Endothelial cell of umbilical vein (primary cell): ENCODE data around the gene ABCD3. TPM values are rescaled to one million over a fixed set of nuclear protein-coding genes. Genes with fewer than 3 reads are reported as not detected.

Source experiments
- BruUV-seq: library from RNA; stranded (reverse); fragments of 400-500 nt; replicated peaks from 2 replicates; lab custom pipeline; 2021; lab: Mats Ljungman, UMichigan
- CTCF ChIA-PET: fragments of 300-600, 350-600 bp; sonication (Branson Sonifier 250); formaldehyde crosslinking; loops from one replicate; lab custom pipeline; 2021; ENCODE audit warnings: antibody characterized with exemption, inconsistent platforms; lab: Charles Lee
- POLR2A ChIA-PET: fragments of 300-600, 350-600 bp; sonication (Branson Sonifier 250); formaldehyde crosslinking; loops from one replicate; lab custom pipeline; 2021; ENCODE audit warnings: antibody characterized with exemption, inconsistent platforms; lab: Charles Lee
- DNase-seq: peaks from one replicate; pipeline ENCODE4 v3.0.0-alpha.2; 2011; ENCODE audit warnings: low read depth, low spot score
- FAIRE-seq: peaks from 2 replicates; lab custom pipeline; 2011; peaks lifted over from hg19 to GRCh38; lab: Jason Lieb, UNC
- H2AFZ ChIP-seq: 2 replicates; pipeline ENCODE4 v1.6.0; 2012; ENCODE audit warnings: low read depth, low read length, control low read depth, inconsistent platforms
- H3K27ac ChIP-seq: 2 replicates; pipeline ENCODE4 v1.5.1; 2011; ENCODE audit warnings: low read depth, mild to moderate bottlenecking, control low read depth, low read length, moderate library complexity; ENCODE audit not compliant: insufficient read depth
- H3K27me3 ChIP-seq, 2 experiments: 2 replicates each; pipeline versions ENCODE4 v1.6.0 to v1.6.1; 2011; ENCODE audit warnings: low read length in 2 of 2, mixed read lengths in 1 of 2; ENCODE audit not compliant: control insufficient read depth in 2 of 2, insufficient read depth in 2 of 2
- H3K36me3 ChIP-seq, 2 experiments: 2 replicates in 1 of 2; 3 replicates in 1 of 2; pipeline ENCODE4 v1.5.1; 2011; ENCODE audit warnings: low read length in 2 of 2, mild to moderate bottlenecking in 1 of 2, moderate library complexity in 1 of 2; ENCODE audit not compliant: control insufficient read depth in 2 of 2, insufficient read depth in 2 of 2; ENCODE audit errors: extremely low read depth in 1 of 2
- H3K4me1 ChIP-seq: 3 replicates; pipeline ENCODE4 v1.5.1; 2011; ENCODE audit warnings: mild to moderate bottlenecking, low read length; ENCODE audit not compliant: control insufficient read depth, insufficient read depth; ENCODE audit errors: extremely low read depth
- H3K4me2 ChIP-seq: 2 replicates; pipeline ENCODE4 v1.6.1; 2011; ENCODE audit warnings: low read length, control low read depth, mixed read lengths; ENCODE audit not compliant: insufficient read depth
- H3K4me3 ChIP-seq, 3 experiments: fragments of 200-600 bp in 1 of 3; sonication (generic), shearing (Covaris generic) in 1 of 3; replicated peaks in 1 of 3; 2 replicates each; pipeline ENCODE4 v1.5.1; 2011 to 2016; ENCODE audit warnings: control low read depth in 3 of 3, low read length in 3 of 3, mild to moderate bottlenecking in 2 of 3, inconsistent platforms in 1 of 3, low read depth in 1 of 3, moderate library complexity in 1 of 3; ENCODE audit not compliant: insufficient read depth in 1 of 3
- H3K79me2 ChIP-seq: 2 replicates; pipeline ENCODE4 v1.6.0; 2012; ENCODE audit warnings: low read length, inconsistent platforms; ENCODE audit not compliant: control insufficient read depth, insufficient read depth
- H3K9ac ChIP-seq: replicated peaks from 2 replicates; pipeline ENCODE3; 2011; ENCODE audit warnings: low read length, control low read depth; ENCODE audit not compliant: insufficient read depth; ENCODE audit errors: extremely low read depth
- H3K9me1 ChIP-seq: replicated peaks from 3 replicates; pipeline ENCODE4 v1.6.0; 2011; ENCODE audit warnings: mild to moderate bottlenecking, low read length; ENCODE audit not compliant: control insufficient read depth, insufficient read depth; ENCODE audit errors: extremely low read depth
- H3K9me3 ChIP-seq: replicated peaks from 2 replicates; pipeline ENCODE4 v1.5.1; 2012; ENCODE audit warnings: low read length, inconsistent platforms; ENCODE audit not compliant: control insufficient read depth, insufficient read depth
- H4K20me1 ChIP-seq: replicated peaks from 2 replicates; pipeline ENCODE3; 2011; ENCODE audit warnings: mild to moderate bottlenecking, low read length; ENCODE audit not compliant: control insufficient read depth, insufficient read depth; ENCODE audit errors: extremely low read depth
- CTCF ChIP-seq, 2 donors: IDR thresholded peaks; 1 replicate in 1 of 2; 2 replicates in 1 of 2; pipeline ENCODE4 v1.5.1; 2011; ENCODE audit warnings: low read length in 2 of 2, mild to moderate bottlenecking in 2 of 2, moderate library complexity in 2 of 2, control low read depth in 1 of 2, inconsistent platforms in 1 of 2, low read depth in 1 of 2; ENCODE audit not compliant: insufficient read depth in 1 of 2; ENCODE audit errors: extremely low read depth in 1 of 2
- EZH2 ChIP-seq: IDR thresholded peaks from 2 replicates; pipeline ENCODE4 v1.6.1; 2012; ENCODE audit warnings: borderline replicate concordance, low read depth, mild to moderate bottlenecking, moderate library complexity, low read length, inconsistent platforms; ENCODE audit not compliant: severe bottlenecking
- POLR2AphosphoS5 ChIP-seq: IDR thresholded peaks from 2 replicates; pipeline ENCODE4 v1.6.1; 2012; ENCODE audit warnings: low read depth, mild to moderate bottlenecking, control low read depth, low read length, moderate library complexity; ENCODE audit not compliant: insufficient read depth
- dilution Hi-C: fragments of 300-500 bp; cut with MboI; formaldehyde crosslinking; loops from one replicate; pipeline ENCODE4 v1.15.0; 2019; ENCODE audit warnings: low sequenced_read_pairs; ENCODE audit not compliant: extremely low pct_ligation_motif_present
- intact Hi-C: fragments of 100-400 bp; cut with micrococcal nuclease; formaldehyde crosslinking; loops from one replicate; pipeline ENCODE4 v1.10.0; 2022
- polyA plus RNA-seq, 4 experiments: library from polyadenylated mRNA; depleted of rRNA in 3 of 4; stranded (reverse) in 3 of 4; unstranded in 1 of 4; fragments of >200 nt; gene quantifications; 2 replicates each; pipeline versions ENCODE4 v1.2.1 to v1.2.3, GENCODE V29; 2011 to 2012; ENCODE audit warnings: missing spikeins in 1 of 4
- total RNA-seq: library from RNA; stranded (reverse); gene quantifications from 2 replicates; pipeline ENCODE4 v1.2.3, GENCODE V29; 2021

ABCD3 gene
- total and polyA plus RNA-seq, 2 donors (not counting 3 experiments of a cell fraction or from before 2014, with no cell fraction given) = 6.3 to 31.6 TPM

- Histone ChIP-seq H3K4me1 (peaks cover 27% of the 10 kb centered on the region), H3K79me2 (peaks cover 14% of the 10 kb centered on the region), H2AFZ (peak overlapping the region; percentile 74), H3K27ac (no peak overlapping the region), H3K4me2 (peak overlapping the region; percentile 89), H3K36me3 (no peaks in the 10 kb centered on the region), H3K27me3 (peaks cover 0 to under 1% of the 10 kb centered on the region in 2 experiments), H3K9me3 (no peaks in the 10 kb centered on the region), H3K4me3 (peak overlapping the region; percentile 56 to 87 (median 75)), H4K20me1 (no peaks in the 10 kb centered on the region), H3K9ac (peak overlapping the region; percentile 56), H3K9me1 (no peaks in the 10 kb centered on the region)
- FAIRE-seq = no peak
- peak; percentile 69 for DNase-seq
- TF ChIP-seq EZH2 (peak; percentile 27), POLR2AphosphoS5 (no peak), CTCF (IDR thresholded peaks at IDR 0.05; ENCODE audit: extremely low read depth in 1 of 2, insufficient read depth in 1 of 2, low read depth in 1 of 2, low read length in 2 of 2) (no peak)
- dilution Hi-C loops (no loop called here), intact Hi-C loops (loop anchor here (5.0 kb wide), 3 partner anchors 382 to 512 kb away; partner anchors contain the start of gene GCLM)
- POLR2A ChIA-PET = no interaction called here
- CTCF ChIA-PET = interaction anchor here (0.9 to 1.6 kb wide), 6 partner anchors 14 to 510 kb away, joined by 3 to 6 read pairs (median 3); partner anchors contain the start of gene GCLM
- no TSS peak for BruUV-seq
Measured at GRCh38 chr1:94418664-94419655, 771 bp downstream of the ABCD3 start.
